ENCODE results near the gene RBM18. TPM values are rescaled to one million over a fixed set of nuclear protein-coding genes. Genes with fewer than 3 reads are reported as not detected.

Gene RBM18
- total and polyA plus RNA-seq, 2 experiments from 2014 or later: 9.3 to 25.5 TPM

GRCh38 chr9:122204055-122204454 is 60.6 kb downstream of the RBM18 start (continued):
- TF ChIP-seq CTCF (conservative IDR thresholded peaks at IDR 0.05; ENCODE audit: low read depth in 2 of 2): no peak
- TF ChIP-seq POLR2AphosphoS5 (IDR thresholded peaks at IDR 0.05; ENCODE audit: low read depth): no peak
- no peak for TF ChIP-seq ZNF331 (CRISPR knock-in tag; IDR thresholded peaks at IDR 0.05; ENCODE audit: low read depth)
- TF ChIP-seq JUNB (IDR thresholded peaks at IDR 0.05; ENCODE audit: unreplicated experiment): no peak
- no peak for TF ChIP-seq REST (IDR thresholded peaks at IDR 0.05; ENCODE audit: unreplicated experiment)

GRCh38 chr9:122202111-122202510 is 62.5 kb downstream of the RBM18 start:
- no peaks in the 10 kb centered on the region for H3K36me3 Mint-ChIP-seq (ENCODE audit: low read depth)
- Histone ChIP-seq H3K9me2 (ENCODE audit: insufficient read depth) (0 out of 2 replicates have a peak, but pooled peaks cover 5% of the 10 kb centered on the region), H3K27me3 (ENCODE audit: insufficient read depth) (no peaks in the 10 kb centered on the region), H4K20me1 (replicated peaks; ENCODE audit: insufficient read depth) (no peaks in the 10 kb centered on the region), H3F3A (replicated peaks; ENCODE audit: low read depth) (no peaks in the 10 kb centered on the region), H3K79me2 (replicated peaks; ENCODE audit: insufficient read depth) (no peaks in the 10 kb centered on the region), H3K36me3 (ENCODE audit: insufficient read depth) (no peaks in the 10 kb centered on the region), H3K27ac (ENCODE audit: low read depth) (no peak overlapping the region), H3K4me2 (no peak overlapping the region), H2AFZ (no peak overlapping the region), H3K4me3 (no peak overlapping the region), H3K4me1 (ENCODE audit: insufficient read depth) (peaks cover 13% of the 10 kb centered on the region)
- DNase-seq (ENCODE audit: low spot score) (no peak), ATAC-seq (no peak)
- no peak overlapping the region for H3K27ac Mint-ChIP-seq
- peaks cover 8% of the 10 kb centered on the region for H3K27me3 Mint-ChIP-seq (ENCODE audit: insufficient read depth, low read depth, poor library complexity)
- H3K4me3 Mint-ChIP-seq: no peak overlapping the region
- H3K9me3 Mint-ChIP-seq: no peaks in the 10 kb centered on the region; the same call in 2 of the 3 replicates
- peaks cover 19% of the 10 kb centered on the region for H3K4me1 Mint-ChIP-seq
- TF ChIP-seq JUNB (IDR thresholded peaks at IDR 0.05; ENCODE audit: unreplicated experiment): no peak
- no peak for TF ChIP-seq NANOG (IDR thresholded peaks at IDR 0.05; ENCODE audit: borderline replicate concordance)
- no peak for TF ChIP-seq CTCF (conservative IDR thresholded peaks at IDR 0.05; ENCODE audit: low read depth in 2 of 2)
- TF ChIP-seq CREB1 (CRISPR knock-in tag; IDR thresholded peaks at IDR 0.05; ENCODE audit: low read depth): no peak
- TF ChIP-seq ZNF462 (CRISPR knock-in tag; IDR thresholded peaks at IDR 0.05): no peak
- no peak for TF ChIP-seq STAT1 (IDR thresholded peaks at IDR 0.05; ENCODE audit: unreplicated experiment)
- no peak for TF ChIP-seq EZH2phosphoT487 (IDR thresholded peaks at IDR 0.05; ENCODE audit: unreplicated experiment)
- TF ChIP-seq ZNF331 (CRISPR knock-in tag; IDR thresholded peaks at IDR 0.05; ENCODE audit: low read depth): no peak
- TF ChIP-seq EZH2 (IDR thresholded peaks at IDR 0.05; ENCODE audit: low read depth, unreplicated experiment): no peak

Measured in GM23338 (cell line).